ENCODE results near the gene YIPF7. TPM values are rescaled to one million over a fixed set of nuclear protein-coding genes. Genes with fewer than 3 reads are reported as not detected.

The YIPF7 gene
- total RNA-seq, 2 donors from 2014 or later = not detected

- TF ChIP-seq CTCF (IDR thresholded peaks at IDR 0.05) = no peak
- no peaks in the 10 kb centered on the region for H3K36me3 ChIP-seq
- H3K27ac ChIP-seq = no peak overlapping the region
- H3K9me3 ChIP-seq = no peaks in the 10 kb centered on the region
- no peaks in the 10 kb centered on the region for H3K4me1 ChIP-seq (ENCODE audit: control insufficient read depth in 1 of 2, low read depth in 2 of 2)
- DNase-seq (ENCODE audit: low spot score) (no peak), ATAC-seq (ENCODE audit: insufficient number of reproducible peaks, low FRiP score, low read depth) (no peak)
- H3K27me3 ChIP-seq (replicated peaks; ENCODE audit: insufficient read depth) = no peaks in the 10 kb centered on the region
- no peak overlapping the region for H3K4me3 ChIP-seq
Observed at GRCh38 chr4:44652002-44652401, 577 bp upstream of the YIPF7 start.

- Histone ChIP-seq H3K9me3 (peaks cover 2% of the 10 kb centered on the region), H3K4me3 (no peak overlapping the region), H3K27ac (no peak overlapping the region), H3K36me3 (no peaks in the 10 kb centered on the region), H3K27me3 (replicated peaks; ENCODE audit: insufficient read depth) (no peaks in the 10 kb centered on the region), H3K4me1 (ENCODE audit: control insufficient read depth in 1 of 2, low read depth in 2 of 2) (no peaks in the 10 kb centered on the region)
- no peak for TF ChIP-seq CTCF (IDR thresholded peaks at IDR 0.05)
- DNase-seq (ENCODE audit: low spot score) (no peak), ATAC-seq (ENCODE audit: insufficient number of reproducible peaks, low FRiP score, low read depth) (no peak)
Observed at GRCh38 chr4:44646151-44646550, 5.3 kb downstream of the YIPF7 start.

- no peaks in the 10 kb centered on the region for H3K36me3 ChIP-seq
- no peaks in the 10 kb centered on the region for H3K4me1 ChIP-seq (ENCODE audit: control insufficient read depth in 1 of 2, low read depth in 2 of 2)
- no peak overlapping the region for H3K27ac ChIP-seq
- ATAC-seq (ENCODE audit: insufficient number of reproducible peaks, low FRiP score, low read depth) = no peak
- TF ChIP-seq CTCF (IDR thresholded peaks at IDR 0.05) = no peak
- no peak overlapping the region for H3K4me3 ChIP-seq
- DNase-seq (ENCODE audit: low spot score) = no peak
- no peaks in the 10 kb centered on the region for H3K27me3 ChIP-seq (replicated peaks; ENCODE audit: insufficient read depth)
- H3K9me3 ChIP-seq = peaks cover under 1% of the 10 kb centered on the region
Observed at GRCh38 chr4:44638091-44638490, 13.3 kb downstream of the YIPF7 start.

GRCh38 chr4:44632733-44633132 lies 18.7 kb downstream of the YIPF7 start:
- no peaks in the 10 kb centered on the region for H3K9me3 ChIP-seq
- H3K27ac ChIP-seq = no peak overlapping the region
- no peak overlapping the region for H3K4me3 ChIP-seq
- H3K36me3 ChIP-seq = no peaks in the 10 kb centered on the region
- H3K4me1 ChIP-seq (ENCODE audit: control insufficient read depth in 1 of 2, low read depth in 2 of 2) = no peaks in the 10 kb centered on the region
- ATAC-seq (ENCODE audit: insufficient number of reproducible peaks, low FRiP score, low read depth) (no peak), DNase-seq (ENCODE audit: low spot score) (no peak)
- no peak for TF ChIP-seq CTCF (IDR thresholded peaks at IDR 0.05)
- H3K27me3 ChIP-seq (replicated peaks; ENCODE audit: insufficient read depth) = no peaks in the 10 kb centered on the region

DNA sequence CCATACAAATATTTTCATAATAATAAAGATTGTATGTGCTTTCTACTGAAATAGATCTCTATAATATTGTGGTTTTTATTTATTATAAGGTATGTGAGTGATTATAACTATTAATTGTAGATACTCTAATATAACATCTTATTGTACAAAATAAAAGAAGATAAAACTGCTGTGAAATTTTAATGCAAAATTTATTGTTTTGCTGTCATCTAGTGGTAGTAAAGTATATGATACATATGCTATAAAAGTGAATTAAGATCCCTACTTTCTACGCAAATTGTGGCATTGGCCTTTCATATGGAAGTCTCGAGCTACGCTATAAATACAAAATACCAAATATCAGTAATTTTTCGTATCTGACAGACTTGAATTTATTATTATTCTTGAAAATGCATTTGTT lies 19.3 kb downstream of the YIPF7 start:
- Histone ChIP-seq H3K27ac (no peak overlapping the region), H3K4me1 (ENCODE audit: control insufficient read depth in 1 of 2, low read depth in 2 of 2) (no peaks in the 10 kb centered on the region), H3K36me3 (no peaks in the 10 kb centered on the region), H3K4me3 (no peak overlapping the region), H3K27me3 (replicated peaks; ENCODE audit: insufficient read depth) (no peaks in the 10 kb centered on the region), H3K9me3 (no peaks in the 10 kb centered on the region)
- no peak for TF ChIP-seq CTCF (IDR thresholded peaks at IDR 0.05)
- ATAC-seq (ENCODE audit: insufficient number of reproducible peaks, low FRiP score, low read depth) (no peak), DNase-seq (ENCODE audit: low spot score) (no peak)

Measured in thoracic aorta (tissue), 2 donors.